ENCODE data around the gene ANKRD17. TPM values are rescaled to one million over a fixed set of nuclear protein-coding genes. Genes with fewer than 3 reads are reported as not detected.

ANKRD17 gene
- total and polyA plus RNA-seq, 2 donors (not counting 3 experiments of a cell fraction or from before 2014, with no cell fraction given) = 33.3 to 64.4 TPM

GRCh38 chr4:73237044-73237443 is 21.6 kb downstream of the ANKRD17 start:
- intact Hi-C loops (cut with micrococcal nuclease) (no loop called here), dilution Hi-C loops (cut with MboI; ENCODE audit: extremely low pct_ligation_motif_present, low sequenced_read_pairs) (no loop called here)
- peaks cover 91% of the 10 kb centered on the region for H3K79me2 ChIP-seq (ENCODE audit: control insufficient read depth, insufficient read depth, low read length)
- H2AFZ ChIP-seq (ENCODE audit: low read depth, low read length) = no peak overlapping the region
- BruUV-seq (replicated peaks) = no TSS peak
- no peak overlapping the region for H3K27ac ChIP-seq (ENCODE audit: insufficient read depth, low read depth, low read length)
- peaks cover 2% of the 10 kb centered on the region for H3K4me1 ChIP-seq (ENCODE audit: control insufficient read depth, extremely low read depth, insufficient read depth, low read length)
- DNase-seq (ENCODE audit: low read depth, low spot score) = no peak
- peaks cover 2 to 6% of the 10 kb centered on the region in 2 experiments for H3K36me3 ChIP-seq (ENCODE audit: control insufficient read depth in 2 of 2, extremely low read depth in 1 of 2, insufficient read depth in 2 of 2, low read length in 2 of 2)
- CTCF ChIA-PET = no interaction called here
- no peak for TF ChIP-seq CTCF (IDR thresholded peaks at IDR 0.05; ENCODE audit: extremely low read depth in 1 of 2, insufficient read depth in 1 of 2, low read depth in 1 of 2, low read length in 2 of 2)
- no peak for TF ChIP-seq JUN (IDR thresholded peaks at IDR 0.05; ENCODE audit: borderline replicate concordance, insufficient read depth, insufficient read length, low read depth)
- no peaks in the 10 kb centered on the region for H3K27me3 ChIP-seq (ENCODE audit: control insufficient read depth in 2 of 2, insufficient read depth in 2 of 2, low read length in 2 of 2)
- H3K9me3 ChIP-seq (replicated peaks; ENCODE audit: control insufficient read depth, insufficient read depth, low read length) = no peaks in the 10 kb centered on the region
- H3K9me1 ChIP-seq (replicated peaks; ENCODE audit: control insufficient read depth, extremely low read depth, insufficient read depth, low read length) = no peaks in the 10 kb centered on the region
- no peak for FAIRE-seq
- H4K20me1 ChIP-seq (replicated peaks; ENCODE audit: control insufficient read depth, extremely low read depth, insufficient read depth, low read length) = peaks cover 16% of the 10 kb centered on the region
- POLR2A ChIA-PET = no interaction called here
- no peak overlapping the region for H3K9ac ChIP-seq (replicated peaks; ENCODE audit: extremely low read depth, insufficient read depth, low read length)
- H3K4me3 ChIP-seq (replicated peaks in 1 of 3; ENCODE audit: insufficient read depth in 1 of 3, low read depth in 1 of 3, low read length in 3 of 3) = no peak overlapping the region
- no peak overlapping the region for H3K4me2 ChIP-seq (ENCODE audit: insufficient read depth, low read length)

- no TSS peak for BruUV-seq (replicated peaks)
- no peak overlapping the region for H3K4me3 ChIP-seq (replicated peaks in 1 of 3; ENCODE audit: insufficient read depth in 1 of 3, low read depth in 1 of 3, low read length in 3 of 3)
- peaks cover 16% of the 10 kb centered on the region for H4K20me1 ChIP-seq (replicated peaks; ENCODE audit: control insufficient read depth, extremely low read depth, insufficient read depth, low read length)
- FAIRE-seq = no peak
- H3K79me2 ChIP-seq (ENCODE audit: control insufficient read depth, insufficient read depth, low read length) = peaks cover 90% of the 10 kb centered on the region
- no peak for DNase-seq (ENCODE audit: low read depth, low spot score)
- no peaks in the 10 kb centered on the region for H3K9me3 ChIP-seq (replicated peaks; ENCODE audit: control insufficient read depth, insufficient read depth, low read length)
- no peak overlapping the region for H3K4me2 ChIP-seq (ENCODE audit: insufficient read depth, low read length)
- intact Hi-C loops (cut with micrococcal nuclease) = no loop called here
- ChIA-PET POLR2A (no interaction called here), CTCF (interaction anchor here (0.6 to 1.6 kb wide), 2 partner anchors 14 to 40 kb away, joined by 3 to 4 read pairs; no protein-coding TSS in a partner anchor)
- no peak overlapping the region for H3K9ac ChIP-seq (replicated peaks; ENCODE audit: extremely low read depth, insufficient read depth, low read length)
- H3K27me3 ChIP-seq (ENCODE audit: control insufficient read depth in 2 of 2, insufficient read depth in 2 of 2, low read length in 2 of 2) = no peaks in the 10 kb centered on the region
- TF ChIP-seq POLR2A (IDR thresholded peaks at IDR 0.05; ENCODE audit: low read depth, low read length) = no peak
- TF ChIP-seq JUN (IDR thresholded peaks at IDR 0.05; ENCODE audit: borderline replicate concordance, insufficient read depth, insufficient read length, low read depth) = no peak
- no peak for TF ChIP-seq CTCF (IDR thresholded peaks at IDR 0.05; ENCODE audit: extremely low read depth in 1 of 2, insufficient read depth in 1 of 2, low read depth in 1 of 2, low read length in 2 of 2)
- TF ChIP-seq MAX (IDR thresholded peaks at IDR 0.05; ENCODE audit: insufficient read depth, insufficient read length) = no peak
- TF ChIP-seq POLR2AphosphoS5 (IDR thresholded peaks at IDR 0.05; ENCODE audit: insufficient read depth, low read depth, low read length) = no peak
- no peak for TF ChIP-seq GATA2 (IDR thresholded peaks at IDR 0.05; ENCODE audit: insufficient read depth, insufficient read length, low read depth, low read length)
- TF ChIP-seq FOS (IDR thresholded peaks at IDR 0.05; ENCODE audit: borderline replicate concordance, insufficient read depth, low read length) = no peak
- TF ChIP-seq EZH2 (IDR thresholded peaks at IDR 0.05; ENCODE audit: borderline replicate concordance, low read depth, low read length, severe bottlenecking) = no peak
- TF ChIP-seq MYC (IDR thresholded peaks at IDR 0.05; ENCODE audit: low read depth, low read length) = no peak
- no peak overlapping the region for H2AFZ ChIP-seq (ENCODE audit: low read depth, low read length)
- H3K4me1 ChIP-seq (ENCODE audit: control insufficient read depth, extremely low read depth, insufficient read depth, low read length) = peaks cover under 1% of the 10 kb centered on the region
- H3K36me3 ChIP-seq (ENCODE audit: control insufficient read depth in 2 of 2, extremely low read depth in 1 of 2, insufficient read depth in 2 of 2, low read length in 2 of 2) = peaks cover 2 to 6% of the 10 kb centered on the region in 2 experiments
- dilution Hi-C loops (cut with MboI; ENCODE audit: extremely low pct_ligation_motif_present, low sequenced_read_pairs) = no loop called here
- H3K27ac ChIP-seq (ENCODE audit: insufficient read depth, low read depth, low read length) = no peak overlapping the region
- no peaks in the 10 kb centered on the region for H3K9me1 ChIP-seq (replicated peaks; ENCODE audit: control insufficient read depth, extremely low read depth, insufficient read depth, low read length)
Observed at GRCh38 chr4:73236151-73236550, 22.4 kb downstream of the ANKRD17 start.
